ENCODE measurements around the gene DHRS1.

DNA sequence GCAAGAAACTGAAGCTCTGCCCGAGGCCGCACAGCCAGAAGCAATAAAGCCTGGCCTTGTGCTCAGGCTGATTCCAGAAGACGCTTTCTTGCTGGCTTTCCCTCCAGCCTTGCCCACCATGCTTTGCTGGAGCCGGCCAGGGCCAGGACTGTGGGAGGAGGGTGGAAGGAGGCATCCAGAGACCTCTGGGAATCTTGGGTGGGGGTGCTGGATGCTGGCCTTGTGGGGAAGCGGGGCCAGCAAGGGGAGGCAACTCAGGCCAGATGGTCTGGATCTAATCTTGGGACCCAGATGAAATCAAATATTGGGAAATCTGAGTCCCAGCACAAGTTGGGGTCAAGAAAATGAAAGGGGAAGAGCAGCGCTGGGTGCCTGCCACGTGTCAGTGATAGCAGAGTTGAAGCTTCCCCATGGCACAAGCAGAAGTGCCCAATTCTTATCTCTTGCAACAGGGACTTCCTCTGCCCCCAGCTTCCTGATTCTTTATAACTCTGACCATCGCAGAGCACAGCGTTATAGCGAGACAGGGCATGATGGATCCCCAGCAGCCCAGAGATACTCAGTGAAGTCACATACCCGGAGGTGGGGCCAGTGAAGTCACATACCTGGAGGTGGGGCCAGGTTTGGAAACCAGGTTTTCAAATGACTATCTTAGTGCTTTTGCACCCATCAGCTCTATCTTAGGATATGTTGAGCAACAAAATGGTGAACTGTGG, 21.8 kb downstream of the DHRS1 start:
- TF ChIP-seq, protein P1, sequence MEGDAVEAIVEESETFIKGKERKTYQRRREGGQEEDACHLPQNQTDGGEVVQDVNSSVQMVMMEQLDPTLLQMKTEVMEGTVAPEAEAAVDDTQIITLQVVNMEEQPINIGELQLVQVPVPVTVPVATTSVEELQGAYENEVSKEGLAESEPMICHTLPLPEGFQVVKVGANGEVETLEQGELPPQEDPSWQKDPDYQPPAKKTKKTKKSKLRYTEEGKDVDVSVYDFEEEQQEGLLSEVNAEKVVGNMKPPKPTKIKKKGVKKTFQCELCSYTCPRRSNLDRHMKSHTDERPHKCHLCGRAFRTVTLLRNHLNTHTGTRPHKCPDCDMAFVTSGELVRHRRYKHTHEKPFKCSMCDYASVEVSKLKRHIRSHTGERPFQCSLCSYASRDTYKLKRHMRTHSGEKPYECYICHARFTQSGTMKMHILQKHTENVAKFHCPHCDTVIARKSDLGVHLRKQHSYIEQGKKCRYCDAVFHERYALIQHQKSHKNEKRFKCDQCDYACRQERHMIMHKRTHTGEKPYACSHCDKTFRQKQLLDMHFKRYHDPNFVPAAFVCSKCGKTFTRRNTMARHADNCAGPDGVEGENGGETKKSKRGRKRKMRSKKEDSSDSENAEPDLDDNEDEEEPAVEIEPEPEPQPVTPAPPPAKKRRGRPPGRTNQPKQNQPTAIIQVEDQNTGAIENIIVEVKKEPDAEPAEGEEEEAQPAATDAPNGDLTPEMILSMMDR (IDR thresholded peaks at IDR 0.05), result no peak
- TF ChIP-seq POLR2A (IDR thresholded peaks at IDR 0.05; ENCODE audit: low read depth) (no peak), POLR2AphosphoS5 (IDR thresholded peaks at IDR 0.05) (no peak)
